Chondrocyte (in vitro differentiated cells): ENCODE measurements around the gene ZNF771. TPM values are rescaled to one million over a fixed set of nuclear protein-coding genes. Genes with fewer than 3 reads are reported as not detected.
A peak's percentile ranks its signal among the peaks of the same experiment; 100 is the strongest.

ENCODE experiments used
- DNase-seq: peaks from one replicate; pipeline ENCODE4 v3.0.0; 2021; ENCODE audit warnings: mixed read lengths, low spot score
- H3K27ac Mint-ChIP-seq: one replicate; pipeline ENCODE4 v1.8.0; 2021; ENCODE audit warnings: mild to moderate bottlenecking, moderate library complexity, mixed read lengths; ENCODE audit not compliant: unreplicated experiment
- H3K27me3 Mint-ChIP-seq: 2 replicates; pipeline ENCODE4 v1.8.0; 2021; ENCODE audit warnings: low read depth, mixed read lengths
- H3K36me3 Mint-ChIP-seq: 2 replicates; pipeline ENCODE4 v1.8.0; 2021; ENCODE audit warnings: low read depth, mixed read lengths
- H3K4me1 Mint-ChIP-seq: 2 replicates; pipeline ENCODE4 v1.8.0; 2021; ENCODE audit warnings: low read depth, mild to moderate bottlenecking, mixed read lengths
- H3K4me3 Mint-ChIP-seq: one replicate; pipeline ENCODE4 v1.8.0; 2021; ENCODE audit warnings: mild to moderate bottlenecking, moderate library complexity, mixed read lengths; ENCODE audit not compliant: unreplicated experiment
- H3K9me3 Mint-ChIP-seq: 2 replicates; pipeline ENCODE4 v1.8.0; 2021; ENCODE audit warnings: low read depth, mixed read lengths
- CTCF ChIP-seq: fragments of 200-600 bp; sonication (generic); IDR thresholded peaks from 2 replicates; pipeline ENCODE4 v1.5.0; 2021; ENCODE audit warnings: antibody characterized with exemption, mild to moderate bottlenecking, moderate library complexity
- total RNA-seq: library from RNA; stranded (reverse); gene quantifications from 3 replicates; pipeline ENCODE4 v1.2.1, GENCODE V29; 2021

ZNF771 gene
- total RNA-seq, 1 donor from 2014 or later, result 10.2 TPM

- Mint-ChIP-seq H3K36me3 (peaks cover 2% of the 10 kb centered on the region), H3K9me3 (no peaks in the 10 kb centered on the region), H3K27me3 (no peaks in the 10 kb centered on the region), H3K4me1 (peaks cover 44% of the 10 kb centered on the region), H3K27ac (no peak overlapping the region), H3K4me3 (no peak overlapping the region)
- DNase-seq, result no peak
- no peak for TF ChIP-seq CTCF
These were observed 9.4 kb upstream of the ZNF771 start for GRCh38 chr16:30397776-30398660.

GRCh38 chr16:30398661-30399434 lies 8.6 kb upstream of the ZNF771 start:
- Mint-ChIP-seq H3K4me1 (peaks cover 41% of the 10 kb centered on the region), H3K4me3 (no peak overlapping the region), H3K36me3 (peaks cover 2% of the 10 kb centered on the region), H3K9me3 (no peaks in the 10 kb centered on the region), H3K27ac (peak overlapping the region; percentile 63), H3K27me3 (no peaks in the 10 kb centered on the region)
- DNase-seq, result no peak
- no peak for TF ChIP-seq CTCF

- Mint-ChIP-seq H3K27ac (peak overlapping the region; percentile 96), H3K9me3 (no peaks in the 10 kb centered on the region), H3K36me3 (peaks cover 2% of the 10 kb centered on the region), H3K27me3 (no peaks in the 10 kb centered on the region), H3K4me3 (peak overlapping the region; percentile 87), H3K4me1 (peaks cover 34% of the 10 kb centered on the region)
- DNase-seq, result no peak
- peak; percentile 16 for TF ChIP-seq CTCF
These were observed 7.8 kb upstream of the ZNF771 start for GRCh38 chr16:30399435-30400186.

- Mint-ChIP-seq H3K4me3 (peak overlapping the region; percentile 87), H3K4me1 (peaks cover 27% of the 10 kb centered on the region), H3K27ac (no peak overlapping the region), H3K9me3 (no peaks in the 10 kb centered on the region), H3K36me3 (peaks cover 2% of the 10 kb centered on the region), H3K27me3 (no peaks in the 10 kb centered on the region)
- no peak for TF ChIP-seq CTCF
- no peak for DNase-seq
These were observed 5.5 kb upstream of the ZNF771 start for GRCh38 chr16:30401768-30402425.
